ENCODE results near the gene EDA.

EDA gene

GRCh38 chrX:69900491-69900890 is 284.6 kb downstream of the EDA start:
- H3K36me3 ChIP-seq (ENCODE audit: insufficient read depth, low read length) = no peaks in the 10 kb centered on the region
- no peaks in the 10 kb centered on the region for H3K79me2 ChIP-seq (ENCODE audit: insufficient read depth, low read length)
- H3K4me2 ChIP-seq (ENCODE audit: low read depth, low read length, poor library complexity, severe bottlenecking) = no peak overlapping the region
- H3K4me1 ChIP-seq (ENCODE audit: insufficient read depth, low read length, poor library complexity, severe bottlenecking) = no peaks in the 10 kb centered on the region
- no peaks in the 10 kb centered on the region for H3K9me3 ChIP-seq (ENCODE audit: insufficient read depth, low read depth, low read length)
- H2AFZ ChIP-seq (ENCODE audit: low read length) = no peak overlapping the region
- no peaks in the 10 kb centered on the region for H4K20me1 ChIP-seq (ENCODE audit: insufficient read depth, low read length, poor library complexity, severe bottlenecking)
- no peak for TF ChIP-seq EZH2phosphoT487 (IDR thresholded peaks at IDR 0.05; ENCODE audit: borderline replicate concordance)
- no peak for TF ChIP-seq CTCF (conservative IDR thresholded peaks at IDR 0.05; ENCODE audit: low read length)
- H3K27me3 ChIP-seq (ENCODE audit: insufficient read depth, low read length, poor library complexity, severe bottlenecking) = no peaks in the 10 kb centered on the region
- H3F3A ChIP-seq (ENCODE audit: low read depth) = no peaks in the 10 kb centered on the region
- no peak overlapping the region for H3K4me3 ChIP-seq (ENCODE audit: low read length, poor library complexity, severe bottlenecking)
- H3K9ac ChIP-seq (ENCODE audit: low read depth, low read length, poor library complexity, severe bottlenecking) = no peak overlapping the region
- no peaks in the 10 kb centered on the region for H3K9me2 ChIP-seq (replicated peaks; ENCODE audit: low read depth, low read length)

GRCh38 chrX:69906447-69906846 is 290.5 kb downstream of the EDA start:
- Histone ChIP-seq H3K4me1 (ENCODE audit: insufficient read depth, low read length, poor library complexity, severe bottlenecking) (no peaks in the 10 kb centered on the region), H3K79me2 (ENCODE audit: insufficient read depth, low read length) (no peaks in the 10 kb centered on the region), H4K20me1 (ENCODE audit: insufficient read depth, low read length, poor library complexity, severe bottlenecking) (no peaks in the 10 kb centered on the region), H3K9me2 (replicated peaks; ENCODE audit: low read depth, low read length) (no peaks in the 10 kb centered on the region), H3K9me3 (ENCODE audit: insufficient read depth, low read depth, low read length) (no peaks in the 10 kb centered on the region), H2AFZ (ENCODE audit: low read length) (no peak overlapping the region), H3K9ac (ENCODE audit: low read depth, low read length, poor library complexity, severe bottlenecking) (no peak overlapping the region), H3F3A (ENCODE audit: low read depth) (no peaks in the 10 kb centered on the region), H3K4me2 (ENCODE audit: low read depth, low read length, poor library complexity, severe bottlenecking) (no peak overlapping the region), H3K4me3 (ENCODE audit: low read length, poor library complexity, severe bottlenecking) (no peak overlapping the region), H3K36me3 (ENCODE audit: insufficient read depth, low read length) (no peaks in the 10 kb centered on the region), H3K27me3 (ENCODE audit: insufficient read depth, low read length, poor library complexity, severe bottlenecking) (no peaks in the 10 kb centered on the region)
- no peak for TF ChIP-seq CTCF (conservative IDR thresholded peaks at IDR 0.05; ENCODE audit: low read length)
- TF ChIP-seq EZH2phosphoT487 (IDR thresholded peaks at IDR 0.05; ENCODE audit: borderline replicate concordance) = no peak

DNA sequence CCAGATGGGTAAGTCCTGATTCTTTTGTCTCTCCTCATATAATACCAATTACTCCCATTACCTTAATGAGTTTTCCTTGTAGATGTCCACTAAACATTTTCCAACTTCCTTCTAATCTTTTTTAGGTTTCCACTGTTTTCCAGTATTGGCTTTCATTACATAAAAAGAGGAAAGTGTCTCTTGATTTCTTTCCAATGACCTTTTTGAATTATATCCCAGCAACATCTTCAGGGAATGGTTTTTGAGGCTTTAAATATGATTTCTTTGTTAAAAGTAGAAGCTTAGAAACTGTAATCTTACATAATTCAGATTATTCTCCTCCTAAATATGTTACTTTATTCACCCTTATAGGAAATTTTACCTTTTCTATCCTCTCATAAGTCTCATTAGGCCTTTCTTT is 298.9 kb downstream of the EDA start:
- Histone ChIP-seq H3K79me2 (ENCODE audit: insufficient read depth, low read length) (no peaks in the 10 kb centered on the region), H3K27me3 (ENCODE audit: insufficient read depth, low read length, poor library complexity, severe bottlenecking) (no peaks in the 10 kb centered on the region), H3F3A (ENCODE audit: low read depth) (no peaks in the 10 kb centered on the region), H3K9ac (ENCODE audit: low read depth, low read length, poor library complexity, severe bottlenecking) (no peak overlapping the region), H2AFZ (ENCODE audit: low read length) (no peak overlapping the region), H3K4me2 (ENCODE audit: low read depth, low read length, poor library complexity, severe bottlenecking) (no peak overlapping the region), H3K36me3 (ENCODE audit: insufficient read depth, low read length) (no peaks in the 10 kb centered on the region), H3K4me3 (ENCODE audit: low read length, poor library complexity, severe bottlenecking) (no peak overlapping the region), H3K9me3 (ENCODE audit: insufficient read depth, low read depth, low read length) (no peaks in the 10 kb centered on the region), H3K4me1 (ENCODE audit: insufficient read depth, low read length, poor library complexity, severe bottlenecking) (no peaks in the 10 kb centered on the region), H3K9me2 (replicated peaks; ENCODE audit: low read depth, low read length) (no peaks in the 10 kb centered on the region), H4K20me1 (ENCODE audit: insufficient read depth, low read length, poor library complexity, severe bottlenecking) (no peaks in the 10 kb centered on the region)
- no peak for TF ChIP-seq CTCF (conservative IDR thresholded peaks at IDR 0.05; ENCODE audit: low read length)
- TF ChIP-seq EZH2phosphoT487 (IDR thresholded peaks at IDR 0.05; ENCODE audit: borderline replicate concordance) = no peak

All from Loucy (cell line).